Astrocyte (in vitro differentiated cells and primary cell): ENCODE measurements around the gene CFAP99. TPM values are rescaled to one million over a fixed set of nuclear protein-coding genes. Genes with fewer than 3 reads are reported as not detected.

Experiments
- DNase-seq: peaks from one replicate; pipeline ENCODE4 v3.0.0-alpha.2; 2010; ENCODE audit warnings: low read depth
- FAIRE-seq: peaks from 2 replicates; lab custom pipeline; 2011; peaks lifted over from hg19 to GRCh38; lab: Jason Lieb, UNC
- H2AFZ ChIP-seq: 2 replicates; pipeline ENCODE4 v1.6.0; 2012; ENCODE audit warnings: low read depth, low read length, inconsistent platforms
- H3K27ac ChIP-seq: 2 replicates; pipeline ENCODE4 v1.5.1; 2011; ENCODE audit warnings: low read depth, low read length, inconsistent platforms
- H3K27me3 ChIP-seq: 2 replicates; pipeline ENCODE4 v1.6.0; 2011; ENCODE audit warnings: low read length, inconsistent platforms; ENCODE audit not compliant: insufficient read depth
- H3K36me3 ChIP-seq: 2 replicates; pipeline ENCODE4 v1.5.1; 2011; ENCODE audit warnings: low read length, inconsistent platforms; ENCODE audit not compliant: insufficient read depth
- H3K4me1 ChIP-seq: 2 replicates; pipeline ENCODE4 v1.5.1; 2011; ENCODE audit warnings: low read length, inconsistent platforms; ENCODE audit not compliant: insufficient read depth
- H3K4me2 ChIP-seq: 2 replicates; pipeline ENCODE4 v1.6.0; 2012; ENCODE audit warnings: low read length, inconsistent platforms
- H3K4me3 ChIP-seq: 2 replicates; pipeline ENCODE4 v1.5.1; 2011; ENCODE audit warnings: low read depth, mild to moderate bottlenecking, low read length, inconsistent platforms; ENCODE audit not compliant: insufficient read depth
- H3K79me2 ChIP-seq: 2 replicates; pipeline ENCODE4 v1.6.0; 2012; ENCODE audit warnings: mild to moderate bottlenecking, low read length, inconsistent platforms; ENCODE audit not compliant: insufficient read depth
- H3K9ac ChIP-seq: 2 replicates; pipeline ENCODE4 v1.6.0; 2012; ENCODE audit warnings: mild to moderate bottlenecking, low read length, inconsistent platforms
- H3K9me3 ChIP-seq: 2 replicates; pipeline ENCODE4 v1.5.1; 2012; ENCODE audit warnings: low read depth, mild to moderate bottlenecking, low read length, inconsistent platforms; ENCODE audit not compliant: insufficient read depth
- H4K20me1 ChIP-seq: 2 replicates; pipeline ENCODE4 v1.6.0; 2012; ENCODE audit warnings: low read length, inconsistent platforms; ENCODE audit not compliant: insufficient read depth
- H3K27ac Mint-ChIP-seq: one replicate; pipeline ENCODE4 v1.8.0; 2021; ENCODE audit warnings: mild to moderate bottlenecking, mixed read lengths; ENCODE audit not compliant: unreplicated experiment
- H3K27me3 Mint-ChIP-seq: one replicate; pipeline ENCODE4 v1.8.0; 2021; ENCODE audit warnings: low read depth, mixed read lengths; ENCODE audit not compliant: unreplicated experiment
- H3K36me3 Mint-ChIP-seq: one replicate; pipeline ENCODE4 v1.8.0; 2021; ENCODE audit warnings: low read depth, mixed read lengths; ENCODE audit not compliant: unreplicated experiment
- H3K4me1 Mint-ChIP-seq: one replicate; pipeline ENCODE4 v1.8.0; 2021; ENCODE audit warnings: low read depth, mixed read lengths; ENCODE audit not compliant: unreplicated experiment
- H3K4me3 Mint-ChIP-seq: one replicate; pipeline ENCODE4 v1.8.0; 2021; ENCODE audit warnings: mild to moderate bottlenecking, moderate library complexity, mixed read lengths; ENCODE audit not compliant: unreplicated experiment
- H3K9me3 Mint-ChIP-seq: one replicate; pipeline ENCODE4 v1.8.0; 2021; ENCODE audit warnings: mild to moderate bottlenecking, mixed read lengths; ENCODE audit not compliant: unreplicated experiment
- EZH2 ChIP-seq: IDR thresholded peaks from 2 replicates; pipeline ENCODE4 v1.6.1; 2012; ENCODE audit warnings: mild to moderate bottlenecking, low read length, inconsistent platforms; ENCODE audit not compliant: insufficient read depth
- total RNA-seq: library from RNA; stranded (reverse); gene quantifications from 2 replicates; pipeline ENCODE4 v1.2.1, GENCODE V29; 2021
- TF ChIP-seq, protein P1 (sequence below): IDR thresholded peaks from 2 replicates; pipeline ENCODE4 v1.5.1; 2011; ENCODE audit warnings: low read depth, mild to moderate bottlenecking, inconsistent platforms, low read length, moderate library complexity; ENCODE audit not compliant: insufficient read depth

Gene CFAP99
- total RNA-seq, 1 donor from 2014 or later, result not detected

GRCh38 chr4:2480649-2481048 lies 61.9 kb downstream of the CFAP99 start:
- H3K9me3 ChIP-seq, result no peaks in the 10 kb centered on the region
- H3K9ac ChIP-seq, result no peak overlapping the region
- H3K79me2 ChIP-seq, result peaks cover 99% of the 10 kb centered on the region
- DNase-seq (no peak), FAIRE-seq (no peak)
- Mint-ChIP-seq H3K36me3 (peaks cover 11% of the 10 kb centered on the region), H3K27me3 (no peaks in the 10 kb centered on the region), H3K4me1 (peaks cover 30% of the 10 kb centered on the region), H3K4me3 (no peak overlapping the region), H3K9me3 (no peaks in the 10 kb centered on the region), H3K27ac (no peak overlapping the region)
- no peak overlapping the region for H3K4me2 ChIP-seq
- no peaks in the 10 kb centered on the region for H3K27me3 ChIP-seq
- H3K36me3 ChIP-seq, result no peaks in the 10 kb centered on the region
- no peak for TF ChIP-seq EZH2
- TF ChIP-seq, protein P1, sequence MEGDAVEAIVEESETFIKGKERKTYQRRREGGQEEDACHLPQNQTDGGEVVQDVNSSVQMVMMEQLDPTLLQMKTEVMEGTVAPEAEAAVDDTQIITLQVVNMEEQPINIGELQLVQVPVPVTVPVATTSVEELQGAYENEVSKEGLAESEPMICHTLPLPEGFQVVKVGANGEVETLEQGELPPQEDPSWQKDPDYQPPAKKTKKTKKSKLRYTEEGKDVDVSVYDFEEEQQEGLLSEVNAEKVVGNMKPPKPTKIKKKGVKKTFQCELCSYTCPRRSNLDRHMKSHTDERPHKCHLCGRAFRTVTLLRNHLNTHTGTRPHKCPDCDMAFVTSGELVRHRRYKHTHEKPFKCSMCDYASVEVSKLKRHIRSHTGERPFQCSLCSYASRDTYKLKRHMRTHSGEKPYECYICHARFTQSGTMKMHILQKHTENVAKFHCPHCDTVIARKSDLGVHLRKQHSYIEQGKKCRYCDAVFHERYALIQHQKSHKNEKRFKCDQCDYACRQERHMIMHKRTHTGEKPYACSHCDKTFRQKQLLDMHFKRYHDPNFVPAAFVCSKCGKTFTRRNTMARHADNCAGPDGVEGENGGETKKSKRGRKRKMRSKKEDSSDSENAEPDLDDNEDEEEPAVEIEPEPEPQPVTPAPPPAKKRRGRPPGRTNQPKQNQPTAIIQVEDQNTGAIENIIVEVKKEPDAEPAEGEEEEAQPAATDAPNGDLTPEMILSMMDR, result no peak
- no peak overlapping the region for H2AFZ ChIP-seq
- H3K27ac ChIP-seq, result no peak overlapping the region
- peaks cover 96% of the 10 kb centered on the region for H4K20me1 ChIP-seq
- H3K4me1 ChIP-seq, result peaks cover 19% of the 10 kb centered on the region
- no peak overlapping the region for H3K4me3 ChIP-seq

DNA sequence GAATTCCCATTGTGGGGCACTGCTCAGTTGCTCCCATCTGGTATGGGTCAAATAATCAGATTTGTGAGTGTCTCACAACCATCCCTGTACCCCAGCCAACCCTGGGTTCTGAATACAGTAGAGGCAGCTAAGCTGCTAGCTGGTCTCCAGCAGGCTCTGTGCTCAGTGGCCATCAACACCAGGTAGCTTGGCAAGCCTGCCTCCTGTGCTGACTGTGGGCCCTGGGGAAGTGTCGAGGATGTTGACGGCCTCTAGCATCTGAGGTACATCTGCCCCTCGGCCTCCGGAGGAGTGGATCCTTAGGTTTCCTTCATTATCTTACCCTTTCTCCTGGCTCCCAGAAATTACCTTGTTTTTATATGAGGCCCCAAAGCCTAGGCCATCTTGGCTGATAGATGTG lies 63.4 kb downstream of the CFAP99 start:
- H3K27me3 ChIP-seq, result no peaks in the 10 kb centered on the region
- no peak for FAIRE-seq
- peak overlapping the region; percentile 21 for H3K9ac ChIP-seq
- Mint-ChIP-seq H3K4me3 (no peak overlapping the region), H3K27ac (no peak overlapping the region), H3K27me3 (no peaks in the 10 kb centered on the region), H3K4me1 (peaks cover 26% of the 10 kb centered on the region), H3K9me3 (no peaks in the 10 kb centered on the region), H3K36me3 (peaks cover 6% of the 10 kb centered on the region)
- H3K4me3 ChIP-seq, result no peak overlapping the region
- DNase-seq, result no peak
- peak overlapping the region; percentile 34 for H3K4me2 ChIP-seq
- H3K9me3 ChIP-seq, result no peaks in the 10 kb centered on the region
- H3K36me3 ChIP-seq, result no peaks in the 10 kb centered on the region
- peaks cover 19% of the 10 kb centered on the region for H3K4me1 ChIP-seq
- no peak overlapping the region for H3K27ac ChIP-seq
- peaks cover 99% of the 10 kb centered on the region for H3K79me2 ChIP-seq
- peaks cover 96% of the 10 kb centered on the region for H4K20me1 ChIP-seq
- no peak overlapping the region for H2AFZ ChIP-seq
- no peak for TF ChIP-seq EZH2
- TF ChIP-seq, protein P1, result no peak

GRCh38 chr4:2482693-2483092 lies 63.9 kb downstream of the CFAP99 start:
- Histone ChIP-seq H3K36me3 (no peaks in the 10 kb centered on the region), H3K27ac (no peak overlapping the region), H3K9me3 (no peaks in the 10 kb centered on the region), H2AFZ (no peak overlapping the region), H3K9ac (peak overlapping the region; percentile 21), H3K4me2 (peak overlapping the region; percentile 34), H3K79me2 (peaks cover 99% of the 10 kb centered on the region), H3K4me3 (no peak overlapping the region), H3K27me3 (no peaks in the 10 kb centered on the region), H4K20me1 (peaks cover 95% of the 10 kb centered on the region), H3K4me1 (peaks cover 19% of the 10 kb centered on the region)
- peaks cover 26% of the 10 kb centered on the region for H3K4me1 Mint-ChIP-seq
- DNase-seq, result peak; percentile 55
- H3K9me3 Mint-ChIP-seq, result no peaks in the 10 kb centered on the region
- no peaks in the 10 kb centered on the region for H3K27me3 Mint-ChIP-seq
- H3K27ac Mint-ChIP-seq, result no peak overlapping the region
- peaks cover 6% of the 10 kb centered on the region for H3K36me3 Mint-ChIP-seq
- no peak overlapping the region for H3K4me3 Mint-ChIP-seq
- TF ChIP-seq EZH2, result no peak
- TF ChIP-seq, protein P1, result no peak
- FAIRE-seq, result no peak
